GM19467 (cell line): Measurements from ENCODE around the gene ZBTB7A.

Source experiments
- ATAC-seq: cut with Tn5 transposase; IDR thresholded peaks from one replicate; pipeline ENCODE4 v1.9.1; 2021; ENCODE audit warnings: mild to moderate bottlenecking, moderate library complexity; ENCODE audit not compliant: unreplicated experiment

Gene ZBTB7A

DNA sequence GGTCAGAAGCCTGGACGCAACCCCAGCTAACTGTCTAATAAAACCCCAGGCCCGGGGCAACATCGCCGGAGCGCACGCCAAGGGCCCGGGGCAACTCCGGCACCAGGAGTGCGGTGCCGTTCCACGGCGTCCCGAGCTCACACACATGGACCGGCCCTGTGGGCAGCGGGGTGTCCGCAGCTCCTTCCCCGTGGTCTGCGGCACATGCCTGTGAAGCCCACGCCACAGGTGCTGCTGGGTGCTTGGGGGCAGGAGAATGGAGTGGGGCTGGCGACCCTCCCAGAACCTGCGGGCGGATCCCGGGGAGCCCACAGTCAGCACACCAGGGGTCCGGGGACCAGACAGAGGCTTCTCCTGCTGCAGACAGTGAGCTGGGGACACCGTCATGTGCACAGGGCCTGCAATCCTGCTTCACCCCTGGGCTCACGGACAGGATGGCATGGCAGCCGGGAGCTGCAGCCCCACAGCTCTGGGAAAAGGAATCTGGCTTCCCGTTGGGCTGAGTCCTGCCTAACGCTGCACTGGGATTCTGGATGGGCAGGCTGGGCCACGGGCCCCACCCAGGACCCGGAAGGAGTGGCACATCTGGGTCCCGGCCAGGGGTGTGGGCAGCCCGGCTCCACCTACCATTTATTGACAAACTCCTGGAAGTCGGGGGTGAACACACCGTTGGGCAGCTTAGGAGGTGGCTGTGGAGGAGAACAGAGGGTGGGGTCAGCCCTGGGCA, 28.2 kb upstream of the ZBTB7A start:
- no peak for ATAC-seq

DNA sequence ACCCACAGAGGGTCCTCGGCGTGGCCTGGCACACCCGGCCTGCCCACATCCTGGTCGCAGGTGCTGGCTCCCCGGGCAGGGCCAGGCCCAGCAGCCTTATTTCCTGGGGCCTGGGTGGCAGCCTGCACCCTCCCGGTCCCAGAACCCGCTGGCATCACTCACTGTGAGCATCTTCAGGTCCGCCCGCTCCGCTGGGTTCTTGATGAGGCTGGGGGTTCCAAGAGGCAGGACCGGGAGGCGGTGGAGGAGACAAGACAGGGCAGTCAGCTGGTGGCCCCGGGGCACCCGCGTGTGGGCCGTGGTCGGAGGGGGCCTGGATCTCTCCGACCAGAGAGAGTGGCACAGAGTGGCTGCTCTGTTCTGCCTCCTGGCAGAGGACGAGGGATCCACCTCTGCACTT, 27.6 kb upstream of the ZBTB7A start:
- ATAC-seq, result no peak

DNA sequence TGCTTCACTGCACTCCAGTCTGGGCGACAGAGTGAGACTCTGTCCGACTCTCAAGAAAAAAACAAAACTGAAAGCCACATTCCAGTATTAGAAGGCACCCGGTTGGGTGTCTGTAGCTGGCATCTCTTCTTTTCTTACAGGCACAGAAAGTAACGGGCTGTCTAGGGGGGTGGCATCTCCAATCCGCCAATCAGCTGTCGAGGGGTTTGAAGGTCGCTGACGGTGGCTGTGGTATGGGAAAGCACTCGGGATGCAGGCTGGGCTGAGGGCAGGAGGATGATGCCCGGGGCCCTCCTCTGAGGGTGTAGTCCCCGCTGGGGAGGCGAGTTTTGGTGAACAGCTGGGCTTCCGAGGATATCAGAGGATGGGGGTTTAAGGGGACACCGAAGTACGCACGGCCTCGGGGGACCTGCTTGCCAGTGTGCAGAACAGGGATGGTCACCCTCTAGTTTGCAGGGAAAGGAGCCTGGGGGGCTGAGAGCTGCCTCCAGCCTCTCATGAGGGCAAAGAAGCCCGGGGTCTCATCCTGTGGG, 27.0 kb upstream of the ZBTB7A start:
- no peak for ATAC-seq

DNA sequence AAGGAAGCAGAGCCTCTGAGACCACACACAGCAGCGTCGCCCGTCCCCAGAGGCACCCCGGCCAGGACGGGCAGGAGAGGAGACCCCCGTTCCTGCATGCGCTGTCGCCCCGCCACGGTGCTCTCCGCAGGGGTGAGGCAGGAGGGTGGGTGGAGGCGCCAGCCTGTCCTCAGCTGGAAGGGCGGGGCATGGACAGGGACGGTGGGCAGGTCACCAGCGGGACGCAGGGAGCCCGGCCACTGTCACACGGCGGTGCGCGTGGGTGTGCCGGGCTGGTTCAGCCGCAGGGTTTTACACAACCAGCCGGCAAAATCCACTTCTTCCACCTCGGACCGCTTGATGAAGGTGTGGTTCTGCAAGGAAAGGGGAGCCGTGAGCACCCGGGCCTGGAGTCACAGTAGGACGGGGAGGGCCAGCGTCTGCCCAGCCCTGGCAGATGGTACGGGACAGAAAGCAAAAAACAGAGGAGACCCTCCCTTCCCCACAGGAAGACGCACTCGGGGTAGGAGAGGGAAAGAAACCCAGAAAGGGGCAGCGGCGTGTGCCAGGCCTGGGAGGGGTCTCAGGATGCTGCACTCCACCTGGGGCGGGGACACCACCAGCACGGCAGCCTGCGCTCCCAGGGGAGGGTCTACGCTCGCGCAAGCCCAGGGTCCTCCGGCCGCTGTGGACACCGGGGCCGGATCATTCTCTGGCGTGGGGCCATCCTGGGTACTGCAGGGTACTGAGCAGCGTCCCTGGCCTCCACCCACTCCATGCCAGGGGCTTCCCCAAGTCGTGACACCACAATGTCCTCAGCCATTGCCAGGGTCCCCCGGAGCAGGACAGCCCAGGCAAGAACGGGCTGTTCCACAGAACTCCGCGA, 23.9 kb upstream of the ZBTB7A start:
- no peak for ATAC-seq

DNA sequence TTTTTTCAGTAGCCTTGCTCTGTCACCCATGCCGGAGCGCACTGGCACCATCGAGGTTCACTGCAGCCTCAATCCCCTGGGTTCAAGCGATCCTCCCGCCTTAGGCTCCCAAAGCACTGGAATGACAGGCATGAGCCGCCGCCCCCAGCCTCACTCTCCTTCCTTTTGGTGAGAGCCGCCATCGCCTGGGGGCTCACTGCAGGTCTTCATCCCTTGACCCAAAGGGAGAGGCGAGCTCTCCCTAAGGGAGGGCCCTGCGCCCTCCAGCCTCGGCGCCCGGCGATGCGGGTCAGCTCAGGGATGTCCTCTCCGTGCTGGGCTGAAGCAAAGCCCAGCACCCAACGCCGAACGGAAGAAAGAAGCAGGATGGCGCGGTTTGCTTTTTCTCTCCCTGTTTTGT, 23.2 kb upstream of the ZBTB7A start:
- ATAC-seq, result no peak

DNA sequence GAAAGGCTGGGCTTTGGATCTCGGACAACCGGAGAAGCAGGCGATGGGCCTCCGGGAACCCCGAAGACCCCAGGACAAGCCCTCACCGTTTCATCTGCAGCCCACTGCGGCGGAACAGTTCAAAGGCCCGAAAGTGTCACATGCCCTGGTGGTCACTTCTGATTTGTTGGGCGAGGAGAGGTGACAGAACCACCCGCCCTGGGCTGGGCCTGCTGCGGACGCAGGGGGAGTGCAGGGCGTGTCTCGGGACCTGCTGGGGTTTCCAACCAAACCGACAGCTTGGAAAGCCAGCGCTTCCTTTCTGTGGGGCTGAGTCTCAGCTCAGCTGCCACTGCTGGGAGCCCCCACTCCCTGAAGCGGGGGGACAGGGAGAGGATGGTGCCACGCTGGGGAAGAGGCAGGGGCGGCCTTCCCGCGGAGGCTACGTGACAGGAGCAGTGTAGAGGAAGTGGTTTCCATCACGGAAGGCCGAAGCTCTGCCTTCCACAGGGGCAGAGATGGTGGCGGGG, 22.8 kb upstream of the ZBTB7A start:
- no peak for ATAC-seq

DNA sequence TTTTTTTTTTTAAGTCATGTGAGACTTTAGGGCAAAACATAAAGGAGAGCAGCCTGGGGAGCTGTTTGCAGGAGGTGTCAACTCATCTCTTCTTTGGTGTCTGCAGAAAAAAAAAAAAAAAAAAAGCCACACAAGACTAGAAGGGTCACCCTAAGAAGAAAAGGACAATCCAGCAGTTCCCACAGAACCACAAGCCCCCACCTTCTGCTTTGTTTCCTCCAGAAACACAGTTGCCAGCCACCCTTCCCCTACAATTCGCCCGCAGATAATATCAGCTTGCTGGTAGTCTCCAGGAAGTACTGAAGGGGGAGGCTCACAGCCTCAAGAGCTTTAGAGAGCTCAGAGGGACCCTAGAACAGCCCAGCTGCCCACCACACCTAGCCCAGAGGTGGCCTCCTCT, 22.3 kb upstream of the ZBTB7A start:
- ATAC-seq, result no peak

DNA sequence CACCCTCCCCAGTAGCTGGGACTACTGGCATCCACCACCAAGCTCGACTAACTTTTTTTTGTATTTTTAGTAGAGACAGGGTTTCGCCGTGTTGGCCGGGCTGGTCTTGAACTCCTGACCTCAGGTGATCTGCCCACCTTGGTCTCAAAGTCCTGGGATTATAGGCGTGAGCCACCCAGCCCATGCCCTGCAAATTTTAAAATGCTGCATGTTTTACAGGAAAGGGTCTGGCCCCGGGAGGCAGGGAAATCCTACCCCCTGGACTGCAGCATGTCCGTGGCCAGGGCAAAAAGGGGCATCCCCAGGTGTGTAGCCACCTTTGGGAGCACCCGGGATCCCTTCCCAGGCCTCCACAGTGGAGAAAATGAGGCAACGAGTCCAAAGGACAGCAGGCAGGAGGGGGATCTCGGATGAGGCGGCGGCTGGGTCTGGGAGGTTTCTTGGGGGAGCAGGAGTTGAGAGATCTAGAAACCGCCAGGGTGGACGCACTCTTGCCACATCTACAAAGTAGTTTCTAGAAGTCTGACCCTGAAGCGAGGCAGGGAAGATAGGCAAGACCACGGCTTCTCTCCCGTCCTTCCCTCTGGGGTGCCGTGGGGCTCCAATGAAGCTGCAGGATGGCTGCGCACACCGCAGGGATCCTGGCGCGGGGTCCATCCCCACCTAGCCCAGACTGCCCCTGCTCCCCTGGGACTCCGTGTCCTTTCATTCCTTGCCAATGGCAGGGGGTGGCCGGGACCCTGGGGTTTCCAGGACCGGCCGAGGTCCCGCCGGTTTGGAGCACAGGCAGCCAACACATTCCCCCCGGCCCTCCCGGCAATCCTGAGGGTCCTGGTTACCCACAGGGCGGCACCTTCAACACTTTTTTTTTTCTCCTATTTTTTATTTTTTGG, 21.3 kb upstream of the ZBTB7A start:
- ATAC-seq, result no peak

DNA sequence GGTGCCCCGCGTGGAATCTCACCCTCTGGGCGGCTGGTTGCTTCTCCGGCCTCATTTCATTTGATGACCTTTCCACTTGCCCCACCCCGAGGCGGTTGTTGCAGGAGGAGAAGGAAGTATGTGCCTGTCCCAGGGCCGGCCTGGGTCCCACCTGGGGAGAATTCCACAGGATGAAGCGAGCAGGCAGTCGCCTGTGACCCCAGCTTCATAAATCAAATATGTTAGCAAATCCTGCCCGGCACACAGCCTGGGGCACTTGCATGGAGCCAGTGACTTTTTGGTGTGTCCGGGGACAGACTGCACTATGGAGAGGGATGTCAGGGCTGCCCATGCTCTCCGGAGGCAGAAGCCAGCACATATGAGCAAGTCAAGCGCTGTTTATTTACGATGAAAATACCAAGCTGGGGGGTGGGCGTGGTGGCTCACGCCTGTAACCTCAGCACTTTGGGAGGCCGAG, 19.7 kb upstream of the ZBTB7A start:
- ATAC-seq, result no peak

DNA sequence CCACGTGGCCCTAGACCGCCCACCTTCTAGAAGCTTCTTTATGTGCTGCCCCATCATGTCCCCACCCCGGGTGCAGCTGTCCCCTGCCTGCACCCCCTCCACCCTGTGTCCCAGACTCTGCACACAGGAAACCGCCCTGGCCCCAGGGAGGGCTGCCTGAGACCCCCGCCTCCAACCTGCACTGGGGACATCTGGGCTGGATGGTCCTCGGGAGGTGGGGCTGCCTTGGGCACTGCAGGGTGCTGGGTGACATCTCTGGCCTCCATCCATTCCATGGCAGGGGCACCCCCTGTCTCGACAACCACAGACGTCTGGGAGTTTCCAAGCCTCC, 17.8 kb upstream of the ZBTB7A start:
- no peak for ATAC-seq

DNA sequence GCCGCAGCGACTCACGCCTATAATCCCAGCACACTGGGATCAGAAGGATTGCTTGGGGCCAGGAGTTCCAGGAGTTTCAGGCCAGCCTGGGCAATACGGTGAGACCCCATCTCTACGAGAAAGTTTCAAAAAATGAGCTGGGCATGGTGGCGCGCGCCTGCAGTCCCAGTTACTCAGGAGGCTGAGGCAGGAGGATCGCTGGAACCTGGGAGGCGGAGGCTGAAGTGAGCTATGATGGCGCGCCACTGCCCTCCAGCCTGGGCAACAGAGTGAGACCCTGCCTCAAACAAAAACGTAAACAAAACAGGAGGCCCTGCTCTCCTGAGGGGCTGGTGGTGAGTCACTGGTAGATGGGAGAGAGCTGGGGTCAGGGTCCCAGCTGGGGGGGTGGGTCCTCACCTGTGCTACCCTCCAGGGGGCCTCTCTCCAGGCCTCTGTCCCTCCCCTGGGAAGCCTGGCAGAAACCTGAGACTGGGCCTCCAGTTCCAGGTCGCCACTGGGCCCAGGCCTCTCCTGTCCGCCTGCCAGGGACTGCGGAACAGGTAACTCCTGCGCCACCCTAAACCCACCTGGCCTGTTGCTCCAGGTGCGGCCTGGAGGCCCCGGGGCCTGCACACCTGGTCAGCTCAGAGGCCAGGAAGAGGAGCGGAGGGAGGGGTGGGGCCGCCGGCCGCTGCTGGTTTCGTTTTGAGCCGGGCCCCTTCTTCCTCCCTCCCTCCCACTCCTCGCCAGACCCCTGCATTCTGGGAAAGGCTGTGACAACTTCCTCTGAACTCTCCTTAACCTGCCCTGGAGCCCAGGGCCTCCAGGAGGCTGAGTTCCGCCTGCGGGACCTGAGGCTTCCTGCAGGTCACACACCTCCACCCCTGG, 17.2 kb upstream of the ZBTB7A start:
- ATAC-seq, result no peak

DNA sequence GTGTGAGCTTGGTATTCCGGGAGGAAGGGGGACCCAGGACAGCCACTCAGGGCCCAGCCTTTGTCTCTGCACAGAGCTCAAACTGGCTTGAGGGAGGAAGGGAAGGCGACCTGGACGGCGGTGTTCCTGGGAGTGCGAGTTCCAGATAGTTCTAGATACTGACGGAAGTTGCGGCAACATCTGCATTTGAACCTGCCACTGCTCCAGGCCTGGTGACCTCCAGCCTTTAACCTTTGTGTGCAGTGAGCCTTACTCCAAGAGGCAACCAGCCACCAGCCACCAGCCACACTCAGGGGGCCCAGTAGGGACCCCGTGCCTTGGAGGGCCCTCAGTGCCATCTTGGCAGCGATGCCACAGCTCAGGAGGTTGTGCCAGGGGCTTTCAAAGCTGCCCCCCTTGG, 15.5 kb upstream of the ZBTB7A start:
- no peak for ATAC-seq

DNA sequence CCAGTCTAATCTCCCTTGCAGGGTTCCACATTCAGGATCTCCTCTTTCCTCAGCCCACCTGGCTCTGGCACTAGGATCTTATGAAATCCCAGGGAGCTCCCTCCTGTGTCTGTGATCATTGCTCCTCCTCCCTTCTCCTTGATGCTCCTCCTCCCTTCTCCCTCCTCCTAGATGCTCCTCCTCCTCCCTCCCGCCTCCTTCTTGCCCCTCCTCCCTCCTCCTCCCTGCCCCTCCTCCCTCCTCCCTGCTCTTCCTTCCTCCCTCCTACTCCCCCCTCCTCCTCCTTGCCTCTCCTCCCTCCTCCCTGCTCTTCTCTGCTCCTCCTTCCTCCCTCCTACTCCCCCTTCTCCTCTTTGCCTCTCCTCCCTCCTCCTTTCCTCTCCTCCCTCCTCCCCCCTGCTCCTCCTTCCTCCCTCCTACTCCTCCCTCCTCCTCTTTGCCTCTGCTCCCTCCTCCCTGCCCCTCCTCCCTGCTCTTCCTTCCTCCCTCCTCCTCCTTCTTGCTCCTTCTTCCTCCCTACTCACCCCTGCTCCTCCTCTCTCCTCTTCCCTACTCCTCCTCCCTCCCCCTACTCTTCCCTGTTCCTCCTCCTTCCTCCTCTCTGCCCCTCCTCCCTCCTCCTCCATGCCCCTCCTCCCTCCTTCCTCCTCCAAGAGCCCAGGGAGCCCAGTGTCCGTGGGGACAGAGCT, 14.9 kb upstream of the ZBTB7A start:
- no peak for ATAC-seq

DNA sequence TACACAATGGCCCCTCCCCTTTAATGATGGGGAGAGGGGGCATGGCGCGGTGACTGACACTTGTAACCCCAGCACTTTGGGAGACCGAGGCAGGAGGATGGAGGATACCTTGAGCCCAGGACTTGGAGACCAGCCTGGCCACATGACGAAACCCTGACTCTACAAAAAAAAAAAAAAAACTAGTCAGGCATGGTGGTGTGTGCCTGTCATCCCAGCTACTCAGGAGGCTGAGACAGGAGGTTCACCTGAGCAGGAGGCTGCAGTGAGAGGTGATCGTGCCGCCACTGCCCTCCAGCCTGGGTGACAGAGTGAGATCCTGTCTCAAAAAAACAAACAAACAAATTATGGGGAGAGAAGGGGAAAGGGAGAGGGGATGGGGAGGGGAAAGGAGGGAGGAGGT, 13.8 kb upstream of the ZBTB7A start:
- no peak for ATAC-seq

DNA sequence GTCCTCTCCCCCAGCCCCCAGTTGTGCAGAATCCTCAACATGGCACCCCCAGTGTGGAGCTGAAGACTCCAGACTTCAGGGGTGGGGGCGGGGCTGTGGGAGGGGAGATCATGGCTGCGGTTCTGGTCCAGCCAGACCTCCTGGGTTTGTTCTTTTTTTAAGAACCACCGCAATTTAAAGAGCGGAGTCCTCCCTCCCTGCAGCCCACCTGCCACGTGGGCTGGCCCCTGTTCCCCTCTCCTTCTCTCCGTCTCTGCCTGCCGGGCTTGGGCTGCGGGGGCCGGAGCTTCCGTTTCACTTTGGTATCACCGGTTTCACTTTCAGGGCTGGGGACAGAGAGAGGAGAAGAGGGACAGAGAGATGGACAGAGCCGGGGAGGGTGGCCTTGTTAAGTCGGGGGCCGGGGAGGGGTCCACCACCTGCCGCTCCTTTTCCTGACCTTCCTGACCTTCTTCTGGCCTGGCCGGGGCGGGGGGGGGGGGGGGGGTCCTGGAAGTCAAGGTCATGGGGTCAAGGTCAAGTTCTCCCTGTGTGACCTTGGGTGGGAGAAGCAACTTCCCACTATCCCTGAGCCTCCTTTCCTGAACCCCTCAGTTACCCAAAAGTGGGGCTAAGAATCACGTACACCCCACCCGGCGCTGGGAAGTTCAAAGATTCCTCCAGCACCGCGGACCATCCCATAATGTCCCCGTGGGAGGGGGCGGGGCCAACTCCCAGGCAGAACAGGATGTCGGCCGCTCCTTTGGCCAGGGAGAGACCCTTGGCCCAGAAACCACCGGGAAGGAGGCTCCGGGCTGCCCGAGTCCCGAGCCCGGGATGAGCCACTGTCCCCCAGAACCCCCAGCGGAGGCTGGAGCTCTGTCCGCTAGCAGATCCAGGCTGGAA, 11.3 kb upstream of the ZBTB7A start:
- no peak for ATAC-seq

DNA sequence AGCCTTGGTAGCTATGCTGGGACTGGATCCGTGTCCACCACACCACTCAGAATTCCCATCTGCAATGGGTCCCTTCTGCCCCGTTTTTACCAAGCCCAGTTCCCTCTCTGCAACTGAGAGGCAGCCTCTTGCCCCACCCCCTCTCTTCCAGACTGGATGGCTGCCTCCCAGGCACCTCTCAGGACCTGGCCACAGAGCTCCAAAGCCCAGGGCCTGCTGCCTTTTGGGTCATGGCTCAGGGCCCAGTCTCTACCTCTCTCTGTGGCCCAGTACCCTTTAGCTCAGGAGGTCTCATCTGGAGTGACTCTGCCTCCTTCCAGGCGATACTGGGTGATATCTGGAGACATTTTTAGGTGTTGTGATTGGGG, 10.3 kb upstream of the ZBTB7A start:
- no peak for ATAC-seq

DNA sequence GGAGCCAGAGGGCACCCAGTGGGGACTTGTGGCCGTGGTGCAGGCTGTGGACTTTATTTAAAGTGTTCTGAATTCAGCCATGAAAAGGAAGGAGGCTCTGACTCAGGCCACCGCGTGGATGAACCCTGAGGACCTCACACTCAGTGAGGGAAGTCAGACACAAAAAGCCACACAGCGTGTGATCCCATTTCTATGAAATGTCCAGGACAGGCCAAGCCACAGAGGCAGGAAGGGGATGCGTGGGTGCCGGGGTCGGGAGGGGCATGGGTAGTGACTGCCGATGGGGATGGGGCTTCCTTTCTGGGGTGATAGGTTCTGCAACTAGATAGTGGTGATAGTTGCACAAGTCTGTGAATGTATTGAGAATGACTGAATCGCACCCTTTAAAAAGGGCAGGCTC, 8.7 kb upstream of the ZBTB7A start:
- ATAC-seq, result no peak

DNA sequence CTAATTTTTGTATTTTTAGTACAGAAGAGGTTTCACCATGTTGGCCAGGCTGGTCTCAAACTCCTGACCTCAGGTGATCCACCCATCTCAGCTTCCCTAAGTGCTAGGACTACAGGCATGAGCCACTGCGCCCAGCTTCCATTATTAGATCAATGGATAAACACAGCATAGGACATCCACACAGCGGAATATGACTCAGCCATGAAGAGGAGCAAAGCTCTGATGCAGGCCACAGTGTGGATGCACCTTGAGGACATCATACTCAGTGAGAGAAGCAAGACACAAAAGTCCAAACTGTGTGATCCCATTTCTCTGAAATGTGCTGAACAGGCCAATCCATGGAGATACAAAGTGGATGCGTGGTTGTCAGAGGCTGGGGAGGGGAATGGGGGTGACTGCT, 4.9 kb upstream of the ZBTB7A start:
- ATAC-seq, result no peak
